ENCODE measurements around the gene PPIF. TPM values are rescaled to one million over a fixed set of nuclear protein-coding genes. Genes with fewer than 3 reads are reported as not detected.

Gene PPIF
- polyA plus RNA-seq, 1 donor (not counting 4 experiments of a cell fraction or from before 2014, with no cell fraction given): 71.3 TPM

- Histone ChIP-seq H3K4me3 (ENCODE audit: control insufficient read depth in 2 of 3, extremely low read depth in 1 of 3, insufficient read depth in 2 of 3, low read depth in 1 of 3, low read length in 3 of 3) (no peak overlapping the region), H3K27me3 (ENCODE audit: control insufficient read depth, extremely low read depth, insufficient read depth, low read length) (no peaks in the 10 kb centered on the region), H3K27ac (ENCODE audit: control insufficient read depth, insufficient read depth, low read length) (no peak overlapping the region), H2AFZ (ENCODE audit: control insufficient read depth, low read length) (no peak overlapping the region), H3K36me3 (ENCODE audit: control insufficient read depth in 2 of 2, extremely low read depth in 1 of 2, insufficient read depth in 2 of 2, low read length in 2 of 2) (no peaks in the 10 kb centered on the region), H3K9me3 (ENCODE audit: control insufficient read depth, low read depth, low read length) (no peaks in the 10 kb centered on the region), H3K4me1 (ENCODE audit: control insufficient read depth, extremely low read depth, insufficient read depth, low read length) (peaks cover 45% of the 10 kb centered on the region), H3K79me2 (ENCODE audit: control insufficient read depth, insufficient read depth, low read length) (no peaks in the 10 kb centered on the region), H4K20me1 (ENCODE audit: control insufficient read depth, extremely low read depth, insufficient read depth, low read length) (no peaks in the 10 kb centered on the region), H3K4me2 (ENCODE audit: control insufficient read depth, extremely low read depth, insufficient read depth, low read depth, low read length) (no peak overlapping the region), H3K9ac (ENCODE audit: control insufficient read depth, extremely low read depth, insufficient read depth, low read length) (no peak overlapping the region), H3K9me1 (ENCODE audit: control insufficient read depth, extremely low read depth, insufficient read depth, low read length) (no peaks in the 10 kb centered on the region)
- TF ChIP-seq CTCF (optimal IDR thresholded peaks at IDR 0.05 in 1 of 3, IDR thresholded peaks at IDR 0.05 in 1 of 3, conservative IDR thresholded peaks at IDR 0.05 in 1 of 3; ENCODE audit: extremely low read depth in 1 of 3, insufficient read depth in 2 of 3, low read length in 3 of 3): no peak
- TF ChIP-seq EZH2 (IDR thresholded peaks at IDR 0.05; ENCODE audit: low read length): no peak
- dilution Hi-C loops (cut with MboI; ENCODE audit: extremely low pct_ligation_motif_present, low sequenced_read_pairs): no loop called here
- DNase-seq (ENCODE audit: low read depth, low spot score) (no peak), FAIRE-seq (no peak)
These were observed 20.7 kb upstream of the PPIF start for GRCh38 chr10:79326361-79327089.

- no peaks in the 10 kb centered on the region for H3K79me2 ChIP-seq (ENCODE audit: control insufficient read depth, insufficient read depth, low read length)
- DNase-seq (ENCODE audit: low read depth, low spot score) (no peak), FAIRE-seq (no peak)
- dilution Hi-C loops (cut with MboI; ENCODE audit: extremely low pct_ligation_motif_present, low sequenced_read_pairs): no loop called here
- H4K20me1 ChIP-seq (ENCODE audit: control insufficient read depth, extremely low read depth, insufficient read depth, low read length): no peaks in the 10 kb centered on the region
- TF ChIP-seq CTCF (optimal IDR thresholded peaks at IDR 0.05 in 1 of 3, IDR thresholded peaks at IDR 0.05 in 1 of 3, conservative IDR thresholded peaks at IDR 0.05 in 1 of 3; ENCODE audit: extremely low read depth in 1 of 3, insufficient read depth in 2 of 3, low read length in 3 of 3) (no peak), EZH2 (IDR thresholded peaks at IDR 0.05; ENCODE audit: low read length) (no peak)
- no peak overlapping the region for H3K27ac ChIP-seq (ENCODE audit: control insufficient read depth, insufficient read depth, low read length)
- no peaks in the 10 kb centered on the region for H3K36me3 ChIP-seq (ENCODE audit: control insufficient read depth in 2 of 2, extremely low read depth in 1 of 2, insufficient read depth in 2 of 2, low read length in 2 of 2)
- peaks cover 45% of the 10 kb centered on the region for H3K4me1 ChIP-seq (ENCODE audit: control insufficient read depth, extremely low read depth, insufficient read depth, low read length)
- no peak overlapping the region for H3K4me2 ChIP-seq (ENCODE audit: control insufficient read depth, extremely low read depth, insufficient read depth, low read depth, low read length)
- H3K4me3 ChIP-seq (ENCODE audit: control insufficient read depth in 2 of 3, extremely low read depth in 1 of 3, insufficient read depth in 2 of 3, low read depth in 1 of 3, low read length in 3 of 3): no peak overlapping the region
- no peak overlapping the region for H2AFZ ChIP-seq (ENCODE audit: control insufficient read depth, low read length)
- H3K9ac ChIP-seq (ENCODE audit: control insufficient read depth, extremely low read depth, insufficient read depth, low read length): no peak overlapping the region
- H3K9me3 ChIP-seq (ENCODE audit: control insufficient read depth, low read depth, low read length): no peaks in the 10 kb centered on the region
- H3K9me1 ChIP-seq (ENCODE audit: control insufficient read depth, extremely low read depth, insufficient read depth, low read length): no peaks in the 10 kb centered on the region
- no peaks in the 10 kb centered on the region for H3K27me3 ChIP-seq (ENCODE audit: control insufficient read depth, extremely low read depth, insufficient read depth, low read length)
These were observed 20.2 kb upstream of the PPIF start for GRCh38 chr10:79327090-79327457.

Data from keratinocyte (primary cell).